HG03039 (cell line): Measurements from ENCODE around the gene BTBD18.
"Not testable (repeated sequence)": the region's sequence is repeated elsewhere in the genome, so short reads cannot be mapped to it uniquely, and the experiment has no call there.

ENCODE experiments used
- ATAC-seq: cut with Tn5 transposase; IDR thresholded peaks from one replicate; pipeline ENCODE4 v1.9.1; 2021; ENCODE audit warnings: mild to moderate bottlenecking, moderate library complexity; ENCODE audit not compliant: unreplicated experiment

BTBD18 gene

DNA sequence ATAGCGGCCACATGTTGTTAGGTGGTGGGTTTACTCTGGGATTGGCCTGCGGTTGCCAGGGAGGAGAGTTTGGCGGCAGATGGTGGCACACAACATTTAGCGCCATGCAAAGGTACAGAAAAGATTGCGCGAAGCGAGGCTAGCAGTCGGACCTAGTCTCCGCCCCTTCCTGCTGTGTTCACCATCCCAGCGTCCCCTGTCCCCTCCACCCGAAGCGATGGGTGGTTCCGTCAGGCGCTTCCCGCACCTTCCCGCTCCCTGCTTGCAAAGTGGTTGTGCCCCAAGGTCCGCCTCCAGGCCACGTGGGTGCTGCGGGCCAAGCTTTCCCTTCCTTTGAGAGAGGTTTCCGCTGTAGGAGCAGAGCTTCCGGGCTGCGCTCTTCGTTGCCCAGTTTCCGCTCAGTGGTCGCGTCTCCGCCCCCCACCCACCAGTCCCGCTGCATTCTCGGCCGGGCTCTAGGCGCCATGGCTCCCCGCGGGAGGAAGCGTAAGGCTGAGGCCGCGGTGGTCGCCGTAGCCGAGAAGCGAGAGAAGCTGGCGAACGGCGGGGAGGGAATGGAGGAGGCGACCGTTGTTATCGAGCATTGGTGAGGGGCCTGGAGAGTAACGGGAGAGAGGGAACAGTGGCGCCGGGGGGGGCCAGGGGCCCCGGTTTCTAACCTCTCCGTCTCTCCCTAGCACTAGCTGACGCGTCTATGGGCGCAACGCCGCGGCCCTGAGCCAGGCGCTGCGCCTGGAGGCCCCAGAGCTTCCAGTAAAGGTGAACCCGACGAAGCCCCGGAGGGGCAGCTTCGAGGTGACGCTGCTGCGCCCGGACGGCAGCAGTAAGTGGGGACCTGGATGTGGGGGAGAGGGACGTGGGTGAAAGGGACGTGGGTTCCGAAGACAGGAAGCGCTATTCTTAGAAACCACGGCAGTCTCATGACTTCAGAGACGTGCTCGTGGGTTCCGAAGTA is 10.2 kb downstream of the BTBD18 start, which contains the start of gene SELENOH:
Gene SELENOH, plus strand, starts transcription at position 360 of the 955 bp plus-strand sequence. Its CDS starts 105 bp downstream, at position 465.
- ATAC-seq = peak; percentile 90

- ATAC-seq = no peak
Observed at GRCh38 chr11:57735619-57736298, 15.9 kb downstream of the BTBD18 start.

GRCh38 chr11:57732661-57733060 is 19.0 kb downstream of the BTBD18 start:
- no peak for ATAC-seq

DNA sequence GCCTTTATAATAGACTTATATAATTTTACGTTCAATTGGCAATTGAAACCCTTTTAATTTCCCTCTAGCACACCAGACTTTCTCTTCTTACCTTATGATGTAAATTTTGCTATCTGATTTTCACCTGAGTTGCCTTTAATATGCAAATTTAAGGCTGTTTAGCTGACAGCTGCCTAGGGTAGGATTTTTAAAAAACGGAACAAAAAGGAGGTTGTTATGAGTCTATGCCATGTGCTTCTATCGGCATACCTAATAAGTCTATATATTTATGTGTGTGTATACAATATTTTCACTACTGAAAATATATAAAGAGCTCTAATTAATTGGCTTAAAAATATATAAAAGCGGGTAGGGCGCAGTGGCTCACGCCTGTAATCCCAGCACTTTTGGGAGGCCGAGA is 22.1 kb downstream of the BTBD18 start:
- ATAC-seq = no peak

GRCh38 chr11:57728829-57729228 is 22.8 kb downstream of the BTBD18 start:
- ATAC-seq = no peak

- ATAC-seq = no peak
Observed at GRCh38 chr11:57727185-57727584, 24.4 kb downstream of the BTBD18 start.

DNA sequence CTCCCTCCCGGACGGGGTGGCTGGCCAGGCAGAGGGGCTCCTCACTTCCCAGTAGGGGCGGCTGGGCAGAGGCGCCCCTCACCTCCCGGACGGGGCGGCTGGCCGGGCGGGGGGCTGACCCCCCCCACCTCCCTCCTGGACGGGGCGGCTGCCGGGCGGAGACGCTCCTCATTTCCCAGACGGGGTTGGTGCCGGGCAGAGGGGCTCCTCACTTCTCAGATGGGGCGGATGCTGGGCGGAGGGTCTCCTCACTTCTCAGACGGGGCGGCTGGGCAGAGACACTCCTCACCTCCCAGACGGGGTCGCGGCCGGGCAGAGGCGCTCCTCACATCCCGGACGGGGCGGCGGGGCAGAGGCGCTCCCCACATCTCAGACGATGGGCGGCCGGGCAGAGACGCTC is 34.9 kb downstream of the BTBD18 start:
- ATAC-seq = not testable (repeated sequence)

DNA sequence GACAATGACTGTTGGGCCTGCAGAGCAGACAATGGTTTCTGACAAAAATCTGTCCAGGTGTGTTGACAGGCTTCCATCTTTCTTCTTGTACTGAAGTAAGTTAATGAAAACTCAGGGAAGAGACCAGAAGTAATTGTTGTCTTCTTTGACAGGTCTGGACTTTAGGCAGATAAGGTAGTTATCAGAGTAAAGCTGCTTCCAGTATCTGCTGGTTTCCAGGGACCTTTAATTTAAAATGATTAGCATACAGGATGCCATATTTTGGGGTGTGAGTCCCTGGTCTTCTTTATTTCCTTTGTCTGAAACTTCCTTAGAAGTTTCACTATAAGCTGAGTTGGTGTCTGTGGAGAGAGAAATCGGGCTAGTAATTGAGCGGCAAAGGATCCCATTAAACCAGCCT is 37.8 kb downstream of the BTBD18 start:
- ATAC-seq = no peak

DNA sequence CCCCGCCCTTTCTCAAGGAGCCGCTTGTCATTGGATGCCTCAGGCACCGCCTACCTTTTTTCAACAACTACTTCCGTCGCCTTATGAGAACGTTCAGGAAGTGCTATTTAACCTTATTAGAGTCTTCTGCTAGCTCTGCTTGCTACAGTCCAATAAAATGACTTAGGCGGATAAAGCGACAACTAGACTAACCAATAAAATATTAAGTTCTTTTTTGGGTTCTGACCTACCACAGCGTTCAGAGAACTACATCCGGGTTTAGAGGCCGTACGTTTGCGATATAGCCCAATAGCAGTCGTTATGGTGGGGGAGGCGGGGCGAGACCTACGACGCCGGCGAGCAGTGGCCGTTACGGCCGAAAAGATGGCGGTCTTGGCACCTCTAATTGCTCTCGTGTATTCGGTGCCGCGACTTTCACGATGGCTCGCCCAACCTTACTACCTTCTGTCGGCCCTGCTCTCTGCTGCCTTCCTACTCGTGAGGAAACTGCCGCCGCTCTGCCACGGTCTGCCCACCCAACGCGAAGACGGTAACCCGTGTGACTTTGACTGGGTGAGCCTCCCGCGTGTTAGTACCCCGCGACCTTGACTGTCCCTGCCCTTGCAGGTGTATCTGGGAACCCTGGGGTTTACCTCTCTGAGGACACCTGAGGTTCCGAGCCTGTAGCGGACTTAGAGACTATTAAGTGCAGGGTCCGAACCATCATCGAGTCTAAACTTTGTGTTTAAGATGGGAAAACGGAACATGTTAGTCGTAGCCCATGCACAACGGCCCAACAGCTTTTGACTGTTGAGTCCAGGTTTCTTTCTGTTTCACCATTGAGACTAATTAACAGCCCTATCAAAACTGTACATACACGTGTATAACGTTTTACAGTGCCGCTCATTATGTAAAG is 39.1 kb downstream of the BTBD18 start, which contains the start of gene TMX2:
Gene TMX2, plus strand, starts transcription at position 338 of the 895 bp plus-strand sequence. Its CDS starts 26 bp downstream, at position 364.
- peak; percentile 94 for ATAC-seq

GRCh38 chr11:57711414-57712255 is 40.0 kb downstream of the BTBD18 start, which contains the start of gene MED19:
Gene MED19 (minus strand): TSS chr11:57712215. CDS start chr11:57712179, 36 bp downstream.
- peak; percentile 34 for ATAC-seq

DNA sequence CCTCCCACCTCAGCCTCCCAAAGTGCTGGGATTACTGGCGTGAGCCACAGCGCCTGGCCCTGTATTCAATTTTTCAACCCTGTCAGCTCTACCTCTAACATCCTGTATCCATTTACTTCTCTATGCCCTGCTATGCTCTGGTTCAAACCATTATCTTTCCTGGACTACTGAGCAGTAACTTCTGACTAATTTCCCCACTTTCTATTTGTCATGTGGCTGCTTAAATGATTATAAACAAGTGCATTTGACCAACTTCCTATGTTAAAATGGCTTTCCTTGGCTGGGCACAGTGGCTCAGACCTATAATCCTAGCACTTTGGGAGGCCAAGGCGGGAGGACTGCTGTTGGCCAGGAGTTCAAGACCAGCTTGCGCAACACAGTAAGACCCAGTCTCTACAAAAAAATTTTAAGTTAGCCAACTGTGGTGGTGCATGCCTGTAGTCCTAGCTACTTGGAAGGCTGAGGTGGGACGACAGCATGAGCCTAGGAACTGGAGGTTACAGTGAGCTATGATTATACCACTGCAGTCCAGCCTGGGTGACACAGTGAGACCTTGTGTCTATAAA is 41.7 kb downstream of the BTBD18 start:
- no peak for ATAC-seq

- ATAC-seq = not testable (repeated sequence)
Observed at GRCh38 chr11:57705432-57705831, 46.2 kb downstream of the BTBD18 start.

GRCh38 chr11:57704932-57705331 is 46.7 kb downstream of the BTBD18 start:
- no peak for ATAC-seq

DNA sequence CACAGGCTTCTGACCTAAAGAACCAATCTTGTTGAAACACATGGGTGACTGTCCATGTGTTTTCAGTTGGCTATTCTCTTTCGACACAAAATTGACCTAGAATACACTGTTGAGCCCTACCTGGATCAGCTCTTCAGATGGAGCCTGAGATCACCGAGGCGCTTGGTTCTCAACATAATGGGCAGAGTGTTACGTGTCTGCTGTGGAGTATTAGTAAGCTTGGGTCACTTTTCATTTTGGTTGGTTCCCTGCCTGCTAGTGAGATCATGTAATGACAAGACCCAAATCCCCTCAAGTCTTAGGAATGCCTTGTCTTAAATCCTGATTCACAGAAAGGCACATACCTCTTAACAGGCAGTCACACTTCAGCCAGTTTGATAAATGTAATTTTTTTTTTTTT is 48.3 kb downstream of the BTBD18 start:
- ATAC-seq = no peak

DNA sequence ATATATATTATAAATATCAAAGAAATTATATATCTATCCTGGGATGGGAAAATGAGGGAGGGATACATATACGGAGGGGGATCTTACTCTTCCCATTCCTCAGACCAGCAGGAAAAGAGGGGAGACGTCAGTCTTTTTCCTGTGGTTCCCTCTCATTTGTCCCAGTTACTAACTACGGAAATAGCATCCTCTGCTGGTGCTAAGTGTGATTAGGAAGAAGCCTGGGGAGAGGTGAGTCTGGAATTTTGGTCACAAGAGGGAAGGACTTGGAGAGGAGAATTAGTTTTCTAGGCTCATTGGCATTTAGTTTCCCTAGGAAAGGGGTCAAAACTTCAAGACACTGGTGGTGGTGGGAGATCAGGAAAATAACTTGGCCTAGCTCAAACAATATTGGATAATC is 51.2 kb downstream of the BTBD18 start:
- ATAC-seq = no peak

- ATAC-seq = no peak
Observed at GRCh38 chr11:57699813-57700212, 51.8 kb downstream of the BTBD18 start.

DNA sequence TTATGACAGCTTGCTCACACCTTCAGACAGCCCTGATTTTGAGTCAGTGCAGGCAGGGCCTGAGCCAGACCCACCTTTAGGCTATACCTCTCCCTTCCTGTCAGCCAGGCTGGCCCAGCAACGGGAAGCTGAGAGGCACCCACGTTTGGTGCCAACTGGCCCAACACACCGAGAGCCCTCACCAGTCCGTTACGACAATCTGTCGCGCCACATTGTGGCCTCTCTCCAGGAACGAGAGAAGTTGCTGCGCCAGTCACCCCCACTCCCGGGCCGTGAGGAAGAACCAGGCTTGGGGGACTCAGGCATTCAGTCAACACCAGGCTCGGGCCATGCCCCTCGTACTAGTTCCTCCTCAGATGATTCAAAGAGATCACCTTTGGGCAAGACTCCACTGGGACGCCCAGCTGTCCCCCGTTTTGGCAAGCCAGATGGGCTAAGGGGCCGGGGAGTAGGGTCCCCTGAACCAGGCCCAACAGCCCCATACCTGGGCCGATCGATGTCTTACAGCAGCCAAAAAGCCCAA is 52.7 kb downstream of the BTBD18 start:
- ATAC-seq = no peak
